CD4-positive, alpha-beta T cell treated with Interleukin-2 at 100 ng/mL for 4 hours (primary cell): ENCODE results near the gene CPTP.

Experiments used
- DNase-seq: peaks from one replicate; pipeline ENCODE4 v3.0.0-alpha.2; 2020; ENCODE audit warnings: low spot score

Gene CPTP

GRCh38 chr1:1320666-1321448 is 3.7 kb upstream of the CPTP start:
- DNase-seq, result no peak

GRCh38 chr1:1321477-1321876 is 3.1 kb upstream of the CPTP start:
- no peak for DNase-seq

GRCh38 chr1:1322418-1322817 is 2.2 kb upstream of the CPTP start:
- DNase-seq, result no peak

- no peak for DNase-seq
These were observed 1.6 kb upstream of the CPTP start for GRCh38 chr1:1322952-1323351.

GRCh38 chr1:1324084-1324523 is 498 bp upstream of the CPTP start:
- no peak for DNase-seq

- peak; percentile 13 for DNase-seq
These were observed 879 bp downstream of the CPTP start for GRCh38 chr1:1325288-1326074.

- no peak for DNase-seq
These were observed 1.5 kb downstream of the CPTP start for GRCh38 chr1:1326075-1326605.

GRCh38 chr1:1327291-1327690 is 2.7 kb downstream of the CPTP start:
- no peak for DNase-seq

- no peak for DNase-seq
These were observed 3.7 kb downstream of the CPTP start for GRCh38 chr1:1328254-1328653.

- no peak for DNase-seq
These were observed 5.0 kb downstream of the CPTP start for GRCh38 chr1:1329304-1330210.

- no peak for DNase-seq
These were observed 5.9 kb downstream of the CPTP start for GRCh38 chr1:1330366-1331067.

GRCh38 chr1:1331068-1331965 is 6.7 kb downstream of the CPTP start, which contains the start of gene TAS1R3:
Gene TAS1R3 (plus strand): TSS chr1:1331280. CDS start chr1:1331346, 66 bp downstream.
- DNase-seq, result no peak

GRCh38 chr1:1332031-1332755 is 7.6 kb downstream of the CPTP start:
- DNase-seq, result no peak

GRCh38 chr1:1332774-1333480 is 8.3 kb downstream of the CPTP start:
- no peak for DNase-seq

- no peak for DNase-seq
These were observed 9.1 kb downstream of the CPTP start for GRCh38 chr1:1333551-1334241.

- DNase-seq, result no peak
These were observed 10.2 kb downstream of the CPTP start for GRCh38 chr1:1334835-1335234.

- DNase-seq, result no peak
These were observed 10.7 kb downstream of the CPTP start for GRCh38 chr1:1335283-1335682.

- DNase-seq, result no peak
These were observed 11.2 kb downstream of the CPTP start for GRCh38 chr1:1335792-1336248.
